ENCODE data around the gene COL5A2. TPM values are rescaled to one million over a fixed set of nuclear protein-coding genes. Genes with fewer than 3 reads are reported as not detected.
A peak's percentile ranks its signal among the peaks of the same experiment; 100 is the strongest.

The COL5A2 gene
- total and polyA plus RNA-seq, 2 donors (not counting 3 experiments of a cell fraction or from before 2014, with no cell fraction given) = 47.4 to 123 TPM

DNA sequence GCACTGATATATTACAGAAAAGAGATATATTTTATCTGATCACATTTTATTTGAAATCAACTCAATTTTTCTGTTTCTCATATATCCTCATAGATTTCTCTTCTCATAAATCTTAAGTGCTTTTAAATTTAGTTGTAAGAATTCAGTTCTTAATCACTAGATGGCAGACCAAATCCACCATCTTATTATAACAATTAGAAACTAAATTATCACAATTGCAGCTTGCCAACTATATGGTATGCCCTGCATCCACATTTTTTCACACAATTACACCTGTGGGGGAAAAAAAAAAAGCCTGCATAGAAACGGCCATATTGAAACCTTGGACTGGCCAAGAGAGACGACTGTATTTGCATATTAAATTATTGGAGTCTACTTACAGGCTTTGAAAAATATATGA, 64.4 kb downstream of the COL5A2 start:
- H3K36me3 ChIP-seq (ENCODE audit: control insufficient read depth in 2 of 2, extremely low read depth in 1 of 2, insufficient read depth in 2 of 2, low read length in 2 of 2) = peaks cover 0 to 2% of the 10 kb centered on the region in 2 experiments
- BruUV-seq (replicated peaks) = no TSS peak
- POLR2A ChIA-PET = no interaction called here
- dilution Hi-C loops (cut with MboI; ENCODE audit: extremely low pct_ligation_motif_present, low sequenced_read_pairs) (no loop called here), intact Hi-C loops (cut with micrococcal nuclease) (loop anchor here (1.0 kb wide), 2 partner anchors 173 to 297 kb away; no protein-coding TSS in a partner anchor)
- no peak overlapping the region for H3K4me2 ChIP-seq (ENCODE audit: insufficient read depth, low read length)
- H3K79me2 ChIP-seq (ENCODE audit: control insufficient read depth, insufficient read depth, low read length) = peaks cover 2% of the 10 kb centered on the region
- no peak for TF ChIP-seq POLR2AphosphoS5 (IDR thresholded peaks at IDR 0.05; ENCODE audit: insufficient read depth, low read depth, low read length)
- TF ChIP-seq, protein P1, sequence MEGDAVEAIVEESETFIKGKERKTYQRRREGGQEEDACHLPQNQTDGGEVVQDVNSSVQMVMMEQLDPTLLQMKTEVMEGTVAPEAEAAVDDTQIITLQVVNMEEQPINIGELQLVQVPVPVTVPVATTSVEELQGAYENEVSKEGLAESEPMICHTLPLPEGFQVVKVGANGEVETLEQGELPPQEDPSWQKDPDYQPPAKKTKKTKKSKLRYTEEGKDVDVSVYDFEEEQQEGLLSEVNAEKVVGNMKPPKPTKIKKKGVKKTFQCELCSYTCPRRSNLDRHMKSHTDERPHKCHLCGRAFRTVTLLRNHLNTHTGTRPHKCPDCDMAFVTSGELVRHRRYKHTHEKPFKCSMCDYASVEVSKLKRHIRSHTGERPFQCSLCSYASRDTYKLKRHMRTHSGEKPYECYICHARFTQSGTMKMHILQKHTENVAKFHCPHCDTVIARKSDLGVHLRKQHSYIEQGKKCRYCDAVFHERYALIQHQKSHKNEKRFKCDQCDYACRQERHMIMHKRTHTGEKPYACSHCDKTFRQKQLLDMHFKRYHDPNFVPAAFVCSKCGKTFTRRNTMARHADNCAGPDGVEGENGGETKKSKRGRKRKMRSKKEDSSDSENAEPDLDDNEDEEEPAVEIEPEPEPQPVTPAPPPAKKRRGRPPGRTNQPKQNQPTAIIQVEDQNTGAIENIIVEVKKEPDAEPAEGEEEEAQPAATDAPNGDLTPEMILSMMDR (IDR thresholded peaks at IDR 0.05; ENCODE audit: extremely low read depth in 1 of 2, insufficient read depth in 1 of 2, low read depth in 1 of 2, low read length in 2 of 2) = no peak
- TF ChIP-seq FOS (IDR thresholded peaks at IDR 0.05; ENCODE audit: borderline replicate concordance, insufficient read depth, low read length) = no peak
- no peak for TF ChIP-seq JUN (IDR thresholded peaks at IDR 0.05; ENCODE audit: borderline replicate concordance, insufficient read depth, insufficient read length, low read depth)
- no peak for TF ChIP-seq EZH2 (IDR thresholded peaks at IDR 0.05; ENCODE audit: borderline replicate concordance, low read depth, low read length, severe bottlenecking)
- TF ChIP-seq, protein P2, sequence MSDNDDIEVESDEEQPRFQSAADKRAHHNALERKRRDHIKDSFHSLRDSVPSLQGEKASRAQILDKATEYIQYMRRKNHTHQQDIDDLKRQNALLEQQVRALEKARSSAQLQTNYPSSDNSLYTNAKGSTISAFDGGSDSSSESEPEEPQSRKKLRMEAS (IDR thresholded peaks at IDR 0.05; ENCODE audit: insufficient read depth, insufficient read length) = no peak
- no peak for TF ChIP-seq MYC (IDR thresholded peaks at IDR 0.05; ENCODE audit: low read depth, low read length)
- no peak for TF ChIP-seq POLR2A (IDR thresholded peaks at IDR 0.05; ENCODE audit: low read depth, low read length)
- no peak for TF ChIP-seq GATA2 (IDR thresholded peaks at IDR 0.05; ENCODE audit: insufficient read depth, insufficient read length, low read depth, low read length)
- H3K4me1 ChIP-seq (ENCODE audit: control insufficient read depth, extremely low read depth, insufficient read depth, low read length) = no peaks in the 10 kb centered on the region
- no peak overlapping the region for H2AFZ ChIP-seq (ENCODE audit: low read depth, low read length)
- H3K9me1 ChIP-seq (replicated peaks; ENCODE audit: control insufficient read depth, extremely low read depth, insufficient read depth, low read length) = no peaks in the 10 kb centered on the region
- CTCF ChIA-PET = interaction anchor here (0.7 to 4.3 kb wide), 17 partner anchors 18 to 297 kb away, joined by 3 to 99 read pairs (median 4); partner anchors contain the start of gene COL5A2
- no peak for FAIRE-seq
- H3K4me3 ChIP-seq (replicated peaks in 1 of 3; ENCODE audit: insufficient read depth in 1 of 3, low read depth in 1 of 3, low read length in 3 of 3) = no peak overlapping the region
- no peaks in the 10 kb centered on the region for H4K20me1 ChIP-seq (replicated peaks; ENCODE audit: control insufficient read depth, extremely low read depth, insufficient read depth, low read length)
- H3K27ac ChIP-seq (ENCODE audit: insufficient read depth, low read depth, low read length) = no peak overlapping the region
- H3K9me3 ChIP-seq (replicated peaks; ENCODE audit: control insufficient read depth, insufficient read depth, low read length) = no peaks in the 10 kb centered on the region
- no peak overlapping the region for H3K9ac ChIP-seq (replicated peaks; ENCODE audit: extremely low read depth, insufficient read depth, low read length)
- H3K27me3 ChIP-seq (ENCODE audit: control insufficient read depth in 2 of 2, insufficient read depth in 2 of 2, low read length in 2 of 2) = no peaks in the 10 kb centered on the region
- DNase-seq (ENCODE audit: low read depth, low spot score) = peak; percentile 50

Data from endothelial cell of umbilical vein (primary cell).